ENCODE measurements around the gene ZFP36L1. TPM values are rescaled to one million over a fixed set of nuclear protein-coding genes. Genes with fewer than 3 reads are reported as not detected.

Gene ZFP36L1
- total and polyA plus RNA-seq, 10 of the 15 experiments (the other 5 are each of a cell fraction or from before 2014, with no cell fraction given): 22.0 to 184 (median 66.1) TPM

- TF ChIP-seq TBL1XR1 (IDR thresholded peaks at IDR 0.05; ENCODE audit: low read depth, low read length) (peak; percentile 55; the same call in 1 of the 2 replicates), SKIL (IDR thresholded peaks at IDR 0.05; ENCODE audit: low read depth, poor library complexity, severe bottlenecking) (peak; percentile 68), ZBTB4 (CRISPR knock-in tag; IDR thresholded peaks at IDR 0.05) (no peak), IKZF2 (IDR thresholded peaks at IDR 0.05) (peak; percentile 82 to 92), HSF1 (IDR thresholded peaks at IDR 0.05; ENCODE audit: low read depth, low read length) (no peak), USF1 (IDR thresholded peaks at IDR 0.05; ENCODE audit: borderline replicate concordance, extremely low read length, insufficient read depth, low read depth, low read length) (no peak), GATAD2B (conservative IDR thresholded peaks at IDR 0.05; ENCODE audit: low read depth) (peak; percentile 99), DPF2 (IDR thresholded peaks at IDR 0.05) (peak; percentile 91), FOXM1 (IDR thresholded peaks at IDR 0.05; ENCODE audit: low read depth, low read length) (no peak), SIX5 (IDR thresholded peaks at IDR 0.05; ENCODE audit: low read depth, low read length, severe bottlenecking) (no peak), ZNF274 (IDR thresholded peaks at IDR 0.05; ENCODE audit: insufficient read depth, insufficient read length) (no peak), POLR2A (IDR thresholded peaks at IDR 0.05; ENCODE audit: low read depth, low read length) (peak; percentile 84), ZNF384 (IDR thresholded peaks at IDR 0.05; ENCODE audit: borderline replicate concordance, low read depth, low read length) (no peak), ATF7 (IDR thresholded peaks at IDR 0.05; ENCODE audit: low read depth) (peak; percentile 88), EGR1 (IDR thresholded peaks at IDR 0.05; ENCODE audit: borderline replicate concordance in 1 of 2, low read depth in 2 of 2, low read length in 2 of 2) (peak in 1 of 2 experiments; percentile 21; a peak in 1 of 3 replicates), SP1 (IDR thresholded peaks at IDR 0.05; ENCODE audit: low read depth, low read length) (peak; percentile 45), ZNF622 (IDR thresholded peaks at IDR 0.05) (no peak), HDAC2 (IDR thresholded peaks at IDR 0.05) (no peak)
- TF ChIP-seq, protein P1, sequence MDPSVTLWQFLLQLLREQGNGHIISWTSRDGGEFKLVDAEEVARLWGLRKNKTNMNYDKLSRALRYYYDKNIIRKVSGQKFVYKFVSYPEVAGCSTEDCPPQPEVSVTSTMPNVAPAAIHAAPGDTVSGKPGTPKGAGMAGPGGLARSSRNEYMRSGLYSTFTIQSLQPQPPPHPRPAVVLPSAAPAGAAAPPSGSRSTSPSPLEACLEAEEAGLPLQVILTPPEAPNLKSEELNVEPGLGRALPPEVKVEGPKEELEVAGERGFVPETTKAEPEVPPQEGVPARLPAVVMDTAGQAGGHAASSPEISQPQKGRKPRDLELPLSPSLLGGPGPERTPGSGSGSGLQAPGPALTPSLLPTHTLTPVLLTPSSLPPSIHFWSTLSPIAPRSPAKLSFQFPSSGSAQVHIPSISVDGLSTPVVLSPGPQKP (IDR thresholded peaks at IDR 0.05; ENCODE audit: low read depth, low read length): no peak
These were observed 28.3 kb upstream of the ZFP36L1 start (continued) for GRCh38 chr14:68820999-68821683.

Measured in GM12878 (cell line).